MM.1S (cell line): Measurements from ENCODE around the gene AP2A2.

Source experiments
- DNase-seq: peaks from one replicate; pipeline ENCODE4 v3.0.0-alpha.2; 2015
- H2AFZ ChIP-seq: fragments of 300-600 bp; sonication (generic); 2 replicates; pipeline ENCODE4 v1.6.0; 2016; ENCODE audit warnings: antibody characterized with exemption, low read length
- H3F3A ChIP-seq: fragments of 300-600 bp; sonication (generic); 2 replicates; pipeline ENCODE4 v1.6.1; 2016; ENCODE audit warnings: mild to moderate bottlenecking, antibody characterized with exemption, low read length, moderate library complexity, mixed read lengths; ENCODE audit not compliant: insufficient read depth
- H3K27ac ChIP-seq: fragments of 300-600 bp; sonication (generic); 2 replicates; pipeline ENCODE4 v1.5.1; 2016; ENCODE audit warnings: mild to moderate bottlenecking, low read length
- H3K27me3 ChIP-seq: fragments of 300-600 bp; sonication (generic); replicated peaks from 2 replicates; pipeline ENCODE4 v1.6.0; 2016; ENCODE audit warnings: low read length; ENCODE audit not compliant: insufficient read depth
- H3K36me3 ChIP-seq: fragments of 300-600 bp; sonication (generic); replicated peaks from 2 replicates; pipeline ENCODE4 v1.6.1; 2016; ENCODE audit warnings: mild to moderate bottlenecking, low read length, mixed read lengths; ENCODE audit not compliant: insufficient read depth
- H3K4me1 ChIP-seq: fragments of 300-600 bp; sonication (generic); 2 replicates; pipeline ENCODE4 v1.6.1; 2016; ENCODE audit warnings: low read length, mixed read lengths
- H3K4me2 ChIP-seq: fragments of 300-600 bp; sonication (generic); 2 replicates; pipeline ENCODE4 v1.6.0; 2016; ENCODE audit warnings: low read depth, low read length
- H3K4me3 ChIP-seq: fragments of 300-600 bp; sonication (generic); 2 replicates; pipeline ENCODE4 v1.5.1; 2016; ENCODE audit warnings: low read length, mixed read lengths
- H3K79me2 ChIP-seq: fragments of 300-600 bp; sonication (generic); 2 replicates; pipeline ENCODE4 v1.6.1; 2016; ENCODE audit warnings: mixed run types, low read length, mixed read lengths
- H3K9ac ChIP-seq: fragments of 300-600 bp; sonication (generic); 2 replicates; pipeline ENCODE4 v1.6.1; 2016; ENCODE audit warnings: low read length, mixed read lengths
- H3K9me2 ChIP-seq: fragments of 300-600 bp; sonication (generic); replicated peaks from 2 replicates; pipeline ENCODE4 v1.6.1; 2016; ENCODE audit warnings: mild to moderate bottlenecking, low read length, mixed read lengths; ENCODE audit not compliant: insufficient read depth
- H3K9me3 ChIP-seq: fragments of 300-600 bp; sonication (generic); replicated peaks from 2 replicates; pipeline ENCODE4 v1.6.1; 2016; ENCODE audit warnings: mild to moderate bottlenecking, low read length, mixed read lengths; ENCODE audit not compliant: insufficient read depth
- H4K20me1 ChIP-seq: fragments of 300-600 bp; sonication (generic); 2 replicates; pipeline ENCODE4 v1.6.1; 2016; ENCODE audit warnings: mild to moderate bottlenecking, low read length, moderate library complexity, mixed read lengths; ENCODE audit not compliant: insufficient read depth
- EZH2 ChIP-seq: fragments of 300-600 bp; sonication (generic); optimal IDR thresholded peaks from 2 replicates; pipeline ENCODE3; 2017; ENCODE audit warnings: low read depth, mild to moderate bottlenecking, antibody characterized with exemption, low read length, mixed read lengths
- EZH2phosphoT487 ChIP-seq: fragments of 300-600 bp; sonication (generic); IDR thresholded peaks from 2 replicates; pipeline ENCODE4 v1.6.1; 2018; ENCODE audit warnings: antibody characterized with exemption, low read length
- TF ChIP-seq, protein P1 (sequence below): fragments of 300-600 bp; sonication (generic); IDR thresholded peaks from 2 replicates; pipeline ENCODE4 v1.5.1; 2016; ENCODE audit warnings: antibody characterized with exemption, low read length, mixed read lengths

AP2A2 gene

DNA sequence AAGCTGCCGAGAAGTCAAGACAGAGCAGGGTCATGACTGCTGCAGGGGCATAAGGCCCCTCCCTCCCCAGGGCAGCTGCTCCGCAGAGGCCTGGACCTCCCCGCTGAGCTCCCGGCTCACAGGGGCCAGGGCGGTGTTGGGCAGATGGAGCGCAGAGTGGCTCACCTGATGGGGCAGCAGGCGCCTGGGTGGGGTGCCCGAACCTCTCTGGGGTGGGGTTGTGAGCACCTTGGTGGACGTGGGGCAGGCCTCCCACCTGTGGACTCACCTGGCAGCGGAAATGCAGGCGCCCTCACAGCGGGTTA, 87.9 kb downstream of the AP2A2 start:
- no peaks in the 10 kb centered on the region for H3K79me2 ChIP-seq
- no peaks in the 10 kb centered on the region for H3K9me3 ChIP-seq
- no peaks in the 10 kb centered on the region for H3K36me3 ChIP-seq
- H3K4me2 ChIP-seq = no peak overlapping the region
- no peak overlapping the region for H2AFZ ChIP-seq
- H3F3A ChIP-seq = no peaks in the 10 kb centered on the region
- no peak overlapping the region for H3K27ac ChIP-seq
- H3K4me3 ChIP-seq = no peak overlapping the region
- no peaks in the 10 kb centered on the region for H3K4me1 ChIP-seq
- no peak for DNase-seq
- TF ChIP-seq EZH2phosphoT487 (no peak), EZH2 (no peak)
- TF ChIP-seq, protein P1, sequence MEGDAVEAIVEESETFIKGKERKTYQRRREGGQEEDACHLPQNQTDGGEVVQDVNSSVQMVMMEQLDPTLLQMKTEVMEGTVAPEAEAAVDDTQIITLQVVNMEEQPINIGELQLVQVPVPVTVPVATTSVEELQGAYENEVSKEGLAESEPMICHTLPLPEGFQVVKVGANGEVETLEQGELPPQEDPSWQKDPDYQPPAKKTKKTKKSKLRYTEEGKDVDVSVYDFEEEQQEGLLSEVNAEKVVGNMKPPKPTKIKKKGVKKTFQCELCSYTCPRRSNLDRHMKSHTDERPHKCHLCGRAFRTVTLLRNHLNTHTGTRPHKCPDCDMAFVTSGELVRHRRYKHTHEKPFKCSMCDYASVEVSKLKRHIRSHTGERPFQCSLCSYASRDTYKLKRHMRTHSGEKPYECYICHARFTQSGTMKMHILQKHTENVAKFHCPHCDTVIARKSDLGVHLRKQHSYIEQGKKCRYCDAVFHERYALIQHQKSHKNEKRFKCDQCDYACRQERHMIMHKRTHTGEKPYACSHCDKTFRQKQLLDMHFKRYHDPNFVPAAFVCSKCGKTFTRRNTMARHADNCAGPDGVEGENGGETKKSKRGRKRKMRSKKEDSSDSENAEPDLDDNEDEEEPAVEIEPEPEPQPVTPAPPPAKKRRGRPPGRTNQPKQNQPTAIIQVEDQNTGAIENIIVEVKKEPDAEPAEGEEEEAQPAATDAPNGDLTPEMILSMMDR = no peak
- H3K27me3 ChIP-seq = no peaks in the 10 kb centered on the region
- no peaks in the 10 kb centered on the region for H3K9me2 ChIP-seq
- no peak overlapping the region for H3K9ac ChIP-seq
- H4K20me1 ChIP-seq = no peaks in the 10 kb centered on the region; the same call in 1 of the 2 replicates

DNA sequence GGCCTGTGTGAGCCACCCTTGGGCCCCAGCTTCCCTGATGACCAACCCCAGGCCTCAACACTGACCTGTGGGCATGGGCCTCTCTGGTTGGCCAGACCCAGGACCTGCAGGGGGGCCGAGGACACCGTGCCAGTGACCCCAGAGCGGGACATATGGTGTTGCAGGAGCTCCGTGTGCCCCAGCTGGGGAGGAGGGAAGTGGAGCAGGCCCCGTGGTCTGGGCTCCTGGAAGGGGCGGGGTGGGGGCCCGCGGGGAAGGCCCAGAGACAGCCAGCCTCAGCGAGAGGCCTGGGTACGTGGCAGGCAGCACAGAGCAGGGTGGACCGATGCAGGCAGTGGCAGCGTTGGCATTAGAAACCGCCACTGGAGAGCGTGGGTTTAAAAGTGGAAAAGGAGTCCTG, 88.6 kb downstream of the AP2A2 start:
- no peak overlapping the region for H2AFZ ChIP-seq
- no peaks in the 10 kb centered on the region for H3K36me3 ChIP-seq
- no peaks in the 10 kb centered on the region for H3F3A ChIP-seq
- no peaks in the 10 kb centered on the region for H3K4me1 ChIP-seq
- H3K79me2 ChIP-seq = no peaks in the 10 kb centered on the region
- no peak overlapping the region for H3K27ac ChIP-seq
- H3K27me3 ChIP-seq = no peaks in the 10 kb centered on the region
- no peak for TF ChIP-seq EZH2
- TF ChIP-seq EZH2phosphoT487 = no peak
- TF ChIP-seq, protein P1 = no peak
- no peak overlapping the region for H3K4me3 ChIP-seq
- H3K9me2 ChIP-seq = no peaks in the 10 kb centered on the region
- DNase-seq = no peak
- H3K9me3 ChIP-seq = no peaks in the 10 kb centered on the region
- H4K20me1 ChIP-seq = no peaks in the 10 kb centered on the region; the same call in 1 of the 2 replicates
- no peak overlapping the region for H3K4me2 ChIP-seq
- H3K9ac ChIP-seq = no peak overlapping the region

DNA sequence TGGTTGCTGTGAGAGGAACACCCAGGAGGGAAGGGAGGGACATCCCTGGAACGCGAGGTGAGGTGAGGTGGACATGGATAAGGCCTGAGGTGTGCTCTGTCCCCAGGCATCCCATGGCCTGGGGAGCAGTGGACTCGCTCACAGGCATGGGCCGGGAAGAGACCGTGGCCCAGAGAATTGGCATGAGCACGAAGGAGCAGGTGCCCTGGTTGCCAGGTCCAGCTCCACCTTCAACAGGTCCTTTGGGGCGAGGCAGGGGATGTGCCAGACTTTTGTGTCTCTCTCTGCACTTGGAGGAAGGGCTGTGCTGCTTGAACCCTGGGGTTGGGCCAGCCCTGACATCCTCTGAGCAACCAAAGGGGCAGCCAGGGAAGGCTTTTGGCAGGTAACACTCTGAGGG, 89.4 kb downstream of the AP2A2 start:
- H4K20me1 ChIP-seq = no peaks in the 10 kb centered on the region; the same call in 1 of the 2 replicates
- H3K9me2 ChIP-seq = no peaks in the 10 kb centered on the region
- no peak overlapping the region for H3K27ac ChIP-seq
- no peak overlapping the region for H2AFZ ChIP-seq
- H3F3A ChIP-seq = no peaks in the 10 kb centered on the region
- no peaks in the 10 kb centered on the region for H3K27me3 ChIP-seq
- H3K79me2 ChIP-seq = no peaks in the 10 kb centered on the region
- TF ChIP-seq, protein P1 = no peak
- TF ChIP-seq EZH2 (no peak), EZH2phosphoT487 (no peak)
- no peaks in the 10 kb centered on the region for H3K9me3 ChIP-seq
- H3K4me1 ChIP-seq = no peaks in the 10 kb centered on the region
- no peak overlapping the region for H3K4me3 ChIP-seq
- no peak overlapping the region for H3K4me2 ChIP-seq
- H3K36me3 ChIP-seq = no peaks in the 10 kb centered on the region
- H3K9ac ChIP-seq = no peak overlapping the region
- no peak for DNase-seq
